Sigmoid colon (tissue), 7 donors: ENCODE results near the gene DISP2. TPM values are rescaled to one million over a fixed set of nuclear protein-coding genes. Genes with fewer than 3 reads are reported as not detected.

Experiments used
- DNase-seq: peaks from one replicate; pipeline ENCODE4 v3.0.0-alpha.2; 2019
- H3K27ac ChIP-seq, 4 donors: fragments of 200-600 bp; sonication (generic); one replicate each; pipeline ENCODE4 v1.5.1; 2016 to 2019; ENCODE audit warnings: mild to moderate bottlenecking in 1 of 4
- H3K27me3 ChIP-seq, 3 donors: fragments of 200-600 bp; sonication (generic); one replicate each; pipeline ENCODE4 v1.5.1; 2019; ENCODE audit warnings: mild to moderate bottlenecking in 1 of 3
- H3K36me3 ChIP-seq, 4 donors: fragments of 200-600 bp; sonication (generic); one replicate each; pipeline ENCODE4 v1.5.1; 2016 to 2019
- H3K4me1 ChIP-seq, 4 donors: fragments of 200-600 bp; sonication (generic); one replicate each; pipeline ENCODE4 v1.5.1; 2017 to 2019
- H3K4me3 ChIP-seq, 4 donors: fragments of 200-600 bp; sonication (generic); one replicate each; pipeline ENCODE4 v1.5.1; 2017 to 2019; ENCODE audit warnings: mild to moderate bottlenecking in 2 of 4, moderate library complexity in 1 of 4
- H3K9me3 ChIP-seq, 4 donors: fragments of 200-600 bp in 3 of 4; sonication (generic) in 3 of 4; one replicate each; pipeline versions ENCODE4 v1.5.1 to v1.6.1; 2013 to 2019
- EP300 ChIP-seq, 4 donors: sonication (generic); formaldehyde crosslinking; IDR thresholded peaks; one replicate each; pipeline ENCODE4 v1.6.1; 2017; ENCODE audit warnings: antibody characterized with exemption in 4 of 4
- POLR2A ChIP-seq, 2 donors: fragments of 450-650 bp; IDR thresholded peaks; one replicate each; pipeline ENCODE4 v1.6.1; 2016; ENCODE audit warnings: antibody characterized with exemption in 2 of 2, mild to moderate bottlenecking in 2 of 2, moderate library complexity in 2 of 2
- POLR2AphosphoS5 ChIP-seq, 4 donors: sonication (generic); formaldehyde crosslinking; IDR thresholded peaks; one replicate each; pipeline ENCODE4 v1.6.1; 2017; ENCODE audit warnings: antibody characterized with exemption in 4 of 4
- WGBS, 2 donors: extraction: QIAGEN DNeasy Blood & Tissue Kit; methylation state at CpG; one replicate each; pipeline ENCODE4 v1.1.7; 2013; 5-methylcytosine and 5-hydroxymethylcytosine counted together
- intact Hi-C: fragments of 100-400 bp; cut with DNase I; formaldehyde crosslinking; loops from one replicate; pipeline ENCODE4 v1.15.1; 2023
- polyA plus RNA-seq, 3 donors: library from polyadenylated mRNA; stranded (reverse); fragments of 200-250 nt; gene quantifications; one replicate each; pipeline ENCODE4 v1.2.3, GENCODE V29; 2013
- total RNA-seq, 4 donors: library from RNA; depleted of rRNA; stranded (reverse); fragments of >200 nt; gene quantifications; one replicate each; pipeline ENCODE4 v1.1.0, GENCODE V29; 2016
- TF ChIP-seq, protein P1 (sequence below), 4 experiments: fragments of 450-650 bp in 3 of 4; fragments of 200-600 bp in 1 of 4; IDR thresholded peaks; one replicate each; pipeline ENCODE4 v1.5.1; 2016 to 2019; ENCODE audit warnings: antibody characterized with exemption in 4 of 4, mild to moderate bottlenecking in 3 of 4, moderate library complexity in 2 of 4
- donor health status: healthy with polysubstance abuse.
- donor health status: Bipolar disorder and iron deficiency.
- donor health status: healthy.

Gene DISP2
- total and polyA plus RNA-seq, 7 donors = 0.16 to 3.0 (median 1.1) TPM

DNA sequence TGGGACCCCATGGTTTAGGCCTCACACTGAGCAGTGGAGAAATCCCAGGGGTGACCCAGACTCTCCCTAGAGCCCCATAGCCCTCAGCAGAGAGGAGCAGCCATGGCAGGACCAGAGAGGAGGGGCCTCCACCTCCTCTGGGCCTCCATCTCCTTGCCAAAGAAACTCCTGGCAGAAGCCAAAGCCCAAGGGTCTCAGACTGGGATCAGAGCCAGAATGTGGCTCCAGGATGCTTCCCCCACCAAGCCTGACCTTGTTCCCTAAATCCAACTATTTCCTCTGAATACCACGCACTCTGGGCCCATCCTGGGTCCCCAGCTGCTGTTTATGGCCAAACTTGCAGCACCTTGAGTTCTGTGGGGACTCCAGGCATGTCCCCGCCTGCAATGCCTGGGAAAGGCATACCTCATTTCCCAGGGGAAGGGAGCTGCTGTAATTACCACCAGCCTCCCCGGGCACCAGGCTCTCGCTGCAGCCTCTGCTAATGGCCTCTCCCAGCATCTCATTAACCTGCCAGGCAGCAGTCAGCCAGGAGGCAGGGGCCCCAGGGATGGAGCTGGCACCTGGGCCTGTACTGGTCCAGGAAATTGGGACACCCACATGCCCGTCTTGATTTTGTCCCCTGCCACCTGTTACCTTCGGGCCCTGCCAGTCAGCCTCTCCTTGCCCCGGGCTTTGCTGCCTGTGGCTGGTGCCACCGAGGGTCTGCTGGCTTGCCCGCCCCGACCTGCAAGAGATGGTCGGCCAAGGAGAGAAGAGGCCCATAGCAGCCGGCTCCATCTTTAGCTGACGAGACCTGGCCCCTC is 21.9 kb upstream of the DISP2 start:
- intact Hi-C loops = loop anchor here (10.0 kb wide), 1 partner anchor 861 kb away; no protein-coding TSS in a partner anchor
- TF ChIP-seq, protein P1, sequence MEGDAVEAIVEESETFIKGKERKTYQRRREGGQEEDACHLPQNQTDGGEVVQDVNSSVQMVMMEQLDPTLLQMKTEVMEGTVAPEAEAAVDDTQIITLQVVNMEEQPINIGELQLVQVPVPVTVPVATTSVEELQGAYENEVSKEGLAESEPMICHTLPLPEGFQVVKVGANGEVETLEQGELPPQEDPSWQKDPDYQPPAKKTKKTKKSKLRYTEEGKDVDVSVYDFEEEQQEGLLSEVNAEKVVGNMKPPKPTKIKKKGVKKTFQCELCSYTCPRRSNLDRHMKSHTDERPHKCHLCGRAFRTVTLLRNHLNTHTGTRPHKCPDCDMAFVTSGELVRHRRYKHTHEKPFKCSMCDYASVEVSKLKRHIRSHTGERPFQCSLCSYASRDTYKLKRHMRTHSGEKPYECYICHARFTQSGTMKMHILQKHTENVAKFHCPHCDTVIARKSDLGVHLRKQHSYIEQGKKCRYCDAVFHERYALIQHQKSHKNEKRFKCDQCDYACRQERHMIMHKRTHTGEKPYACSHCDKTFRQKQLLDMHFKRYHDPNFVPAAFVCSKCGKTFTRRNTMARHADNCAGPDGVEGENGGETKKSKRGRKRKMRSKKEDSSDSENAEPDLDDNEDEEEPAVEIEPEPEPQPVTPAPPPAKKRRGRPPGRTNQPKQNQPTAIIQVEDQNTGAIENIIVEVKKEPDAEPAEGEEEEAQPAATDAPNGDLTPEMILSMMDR (IDR thresholded peaks at IDR 0.05) = no peak
- TF ChIP-seq POLR2AphosphoS5 (IDR thresholded peaks at IDR 0.05) (peak in 1 of 4 donors; percentile 4), EP300 (IDR thresholded peaks at IDR 0.05) (no peak)
- H3K9me3 ChIP-seq = no peaks in the 10 kb centered on the region
- H3K36me3 ChIP-seq = peaks cover 17 to 28% (median 21%) of the 10 kb centered on the region in 4 donors
- H3K27ac ChIP-seq = peak overlapping the region; percentile 97 to 99 (median 99)
- no peak for DNase-seq
- 82 to 92% methylated on average over 13 of the region's 13 CpGs for WGBS, 2 donors
- H3K4me1 ChIP-seq = peaks cover 0 to 100% (median 99%) of the 10 kb centered on the region in 4 donors
- H3K27me3 ChIP-seq = no peaks in the 10 kb centered on the region
- no peak overlapping the region for H3K4me3 ChIP-seq

DNA sequence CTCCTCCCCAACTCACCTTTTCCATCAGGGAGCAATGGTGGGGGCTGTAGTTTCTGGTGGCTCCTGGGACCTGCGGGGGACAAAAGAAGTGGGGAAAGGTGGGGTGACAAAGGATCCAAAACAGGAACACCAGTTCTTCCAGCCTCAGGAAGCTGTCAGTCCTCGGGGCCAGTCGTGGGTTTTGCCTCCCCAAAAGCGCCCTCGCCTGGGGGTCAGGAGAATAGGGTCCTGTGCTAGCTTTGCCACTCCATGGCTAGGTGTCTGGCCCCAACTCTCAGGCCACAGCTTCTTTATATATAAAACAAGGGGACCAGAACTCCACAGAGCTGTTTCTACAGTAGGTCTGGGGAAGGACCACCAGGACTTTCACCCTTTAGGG is 21.3 kb upstream of the DISP2 start:
- Histone ChIP-seq H3K9me3 (no peaks in the 10 kb centered on the region), H3K36me3 (peaks cover 17 to 28% (median 21%) of the 10 kb centered on the region in 4 donors), H3K4me3 (no peak overlapping the region), H3K27me3 (no peaks in the 10 kb centered on the region), H3K27ac (peak overlapping the region; percentile 97 to 99 (median 99)), H3K4me1 (peaks cover 0 to 100% (median 99%) of the 10 kb centered on the region in 4 donors)
- DNase-seq = no peak
- intact Hi-C loops = loop anchor here (10.0 kb wide), 1 partner anchor 862 kb away; no protein-coding TSS in a partner anchor
- WGBS, 2 donors = 60 to 81% methylated on average over 5 of the region's 5 CpGs
- TF ChIP-seq EP300 (IDR thresholded peaks at IDR 0.05) = no peak
- no peak for TF ChIP-seq POLR2AphosphoS5 (IDR thresholded peaks at IDR 0.05)
- TF ChIP-seq, protein P1 (IDR thresholded peaks at IDR 0.05) = no peak
- no peak for TF ChIP-seq POLR2A (IDR thresholded peaks at IDR 0.05)

DNA sequence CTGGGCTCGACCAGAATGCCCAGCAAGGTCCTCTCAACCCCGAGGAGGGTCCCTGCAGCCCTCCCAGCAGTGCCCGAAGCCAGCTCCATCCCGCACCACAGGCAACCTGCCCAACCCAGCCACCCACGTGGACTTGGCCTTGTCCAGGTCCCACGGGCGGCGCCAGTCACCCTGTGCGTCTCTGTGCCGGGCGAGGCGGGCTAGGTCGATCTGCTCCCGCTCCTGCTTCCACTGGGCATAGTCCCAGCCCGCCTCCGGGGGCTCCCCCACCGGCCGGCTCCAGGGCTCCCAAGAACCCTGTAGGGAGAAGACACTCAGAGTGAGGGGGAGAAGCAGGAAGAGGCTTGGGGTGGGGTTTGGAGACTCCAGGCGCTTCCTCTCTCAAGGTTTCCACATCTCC is 20.4 kb upstream of the DISP2 start:
- Histone ChIP-seq H3K27me3 (no peaks in the 10 kb centered on the region), H3K4me1 (peaks cover 0 to 100% (median 99%) of the 10 kb centered on the region in 4 donors), H3K36me3 (peaks cover 17 to 28% (median 21%) of the 10 kb centered on the region in 4 donors), H3K9me3 (no peaks in the 10 kb centered on the region), H3K27ac (peak overlapping the region; percentile 97 to 99 (median 99)), H3K4me3 (peak overlapping the region; percentile 9 to 66 (median 62))
- peak; percentile 84 for DNase-seq
- intact Hi-C loops = loop anchor here (10.0 kb wide), 1 partner anchor 863 kb away; no protein-coding TSS in a partner anchor
- WGBS, 2 donors = 66 to 80% methylated on average over 19 of the region's 19 CpGs
- TF ChIP-seq, protein P1 (IDR thresholded peaks at IDR 0.05) = no peak
- TF ChIP-seq POLR2A (IDR thresholded peaks at IDR 0.05) (no peak), POLR2AphosphoS5 (IDR thresholded peaks at IDR 0.05) (peak in 2 of 4 donors; percentile 23 to 40), EP300 (IDR thresholded peaks at IDR 0.05) (no peak)

DNA sequence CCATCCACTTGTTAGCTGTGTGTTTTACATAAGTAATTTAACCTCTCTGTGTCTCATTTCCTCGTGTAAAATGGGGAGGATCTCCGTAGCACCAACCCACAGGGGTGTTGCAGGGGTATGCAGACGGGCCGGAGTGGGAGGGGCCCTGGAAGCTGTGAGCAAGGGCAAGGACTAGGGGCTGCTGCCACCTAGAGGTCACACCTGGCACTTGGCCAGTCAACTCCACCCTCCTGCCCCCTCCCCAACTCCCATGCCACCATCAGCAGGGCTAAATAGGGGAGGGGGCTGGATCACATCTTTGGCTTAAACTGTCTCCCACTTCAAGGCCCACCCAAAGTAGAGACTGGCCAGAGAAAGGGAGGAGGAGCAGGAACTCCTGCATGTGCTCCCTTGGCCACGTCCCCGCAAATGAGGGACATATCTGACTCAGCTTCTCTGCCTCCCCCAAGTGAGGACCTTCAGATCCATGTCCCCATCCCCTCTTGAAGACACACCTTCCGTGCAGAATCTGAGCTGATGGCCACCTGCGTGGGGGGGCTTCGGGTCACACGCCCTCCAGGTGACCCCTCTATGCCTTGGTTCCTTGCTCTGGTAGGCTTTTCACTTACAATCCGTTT is 19.9 kb upstream of the DISP2 start:
- intact Hi-C loops = loop anchor here (10.0 kb wide), 1 partner anchor 863 kb away; no protein-coding TSS in a partner anchor
- Histone ChIP-seq H3K4me1 (peaks cover 0 to 100% (median 99%) of the 10 kb centered on the region in 4 donors), H3K36me3 (peaks cover 17 to 28% (median 21%) of the 10 kb centered on the region in 4 donors), H3K27ac (peak overlapping the region; percentile 97 to 99 (median 99)), H3K9me3 (no peaks in the 10 kb centered on the region), H3K4me3 (peak overlapping the region in 3 of 4 donors; percentile 59 to 66 (median 64)), H3K27me3 (no peaks in the 10 kb centered on the region)
- peak; percentile 94 for DNase-seq
- no peak for TF ChIP-seq EP300 (IDR thresholded peaks at IDR 0.05)
- TF ChIP-seq, protein P1 (IDR thresholded peaks at IDR 0.05) = peak in 3 of 4 experiments; percentile 49 to 62 (median 53)
- WGBS, 2 donors = 44 to 48% methylated on average over 11 of the region's 11 CpGs
